Glomerular endothelial cell (primary cell): ENCODE data around the gene IP6K2. TPM values are rescaled to one million over a fixed set of nuclear protein-coding genes. Genes with fewer than 3 reads are reported as not detected.

ENCODE experiments used
- DNase-seq: peaks from one replicate; pipeline ENCODE4 v3.0.0-alpha.2; 2011; ENCODE audit warnings: low read depth, low spot score; ENCODE audit errors: extremely low read depth
- total RNA-seq: library from RNA; depleted of rRNA; stranded (reverse); fragments of >200 nt; gene quantifications from 2 replicates; pipeline ENCODE4 v1.2.3, GENCODE V29; 2015

The IP6K2 gene
- total RNA-seq, 1 donor from 2014 or later = 66.1 TPM

DNA sequence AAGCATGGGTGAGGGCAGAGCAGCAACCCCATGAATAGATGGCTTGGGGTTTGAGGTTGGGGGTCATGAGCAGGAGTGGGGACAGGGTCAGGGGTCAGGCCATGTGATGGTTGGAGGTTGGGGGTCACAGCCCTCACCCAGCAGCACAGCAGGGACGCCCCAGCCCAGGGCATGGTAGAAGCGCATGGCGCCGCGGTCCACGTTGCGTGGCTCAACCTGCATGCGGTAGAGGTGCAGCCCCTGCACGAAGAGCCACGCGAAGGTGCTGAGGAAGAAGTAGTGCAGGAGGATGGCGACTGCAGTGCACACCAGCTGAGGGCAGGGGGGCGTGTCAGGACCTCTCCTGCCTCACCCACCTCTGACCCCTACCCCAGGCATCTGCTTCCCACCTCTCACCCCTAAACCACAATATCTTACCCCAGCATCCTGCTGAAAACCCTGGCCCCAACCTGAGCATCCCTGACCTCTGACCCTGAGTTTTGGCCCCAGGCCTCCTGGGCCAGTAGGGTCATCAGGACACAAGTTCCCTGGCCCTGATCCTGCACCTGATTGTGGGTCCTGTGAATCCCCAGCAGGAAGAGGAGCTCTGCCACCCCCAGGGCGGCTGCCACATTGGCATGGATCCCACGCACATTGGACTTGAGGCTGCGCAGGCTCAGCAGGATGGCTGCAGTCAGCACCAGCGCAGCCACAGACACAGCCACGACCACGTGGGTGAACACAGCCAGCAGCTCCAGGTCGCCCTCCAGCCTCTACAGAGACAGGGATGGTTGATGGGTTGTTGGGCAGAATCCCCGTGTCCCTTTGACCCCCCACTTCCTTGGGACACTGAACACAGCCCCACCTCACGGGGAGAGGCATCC is 71.9 kb downstream of the IP6K2 start:
- DNase-seq = no peak

DNA sequence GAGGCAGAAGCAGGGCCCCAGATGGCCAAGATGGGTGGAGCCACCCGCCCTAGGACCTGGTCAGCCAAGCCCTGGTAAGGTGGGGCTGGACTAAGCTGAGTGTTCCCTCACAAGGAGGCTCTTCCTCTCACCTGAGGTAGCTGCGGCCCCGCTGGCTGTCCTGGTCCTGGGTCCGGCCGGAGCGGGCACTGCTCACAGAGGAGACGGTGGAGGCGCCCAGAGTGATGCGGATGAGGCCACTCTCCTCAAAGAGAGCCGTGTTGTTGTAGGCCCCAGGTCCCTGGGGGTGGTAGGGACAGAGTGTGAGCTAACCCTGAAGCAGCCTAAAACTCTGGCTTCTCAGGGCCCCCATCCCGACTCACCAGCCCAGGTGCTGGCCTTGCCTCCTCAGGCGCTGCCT is 74.4 kb downstream of the IP6K2 start:
- no peak for DNase-seq

DNA sequence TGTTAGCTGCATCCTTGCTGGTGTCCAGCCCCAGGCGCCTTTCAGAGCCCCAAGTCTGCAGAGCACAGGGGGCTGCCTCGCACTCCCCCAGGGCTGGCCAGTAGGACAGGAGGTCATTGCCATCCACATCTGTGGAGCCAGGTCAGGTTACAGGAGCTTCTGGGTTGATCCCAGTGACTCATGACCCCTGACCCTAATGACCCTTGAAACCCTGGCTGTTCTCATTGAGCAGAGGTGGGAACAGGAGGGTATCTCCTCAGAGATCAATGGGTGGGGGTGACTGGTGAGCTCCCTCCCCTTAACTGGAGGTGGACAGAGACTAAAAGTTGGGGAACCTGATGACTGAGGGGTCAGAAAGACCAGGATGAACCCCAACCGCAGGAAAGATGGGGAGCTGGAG is 75.6 kb downstream of the IP6K2 start:
- no peak for DNase-seq

DNA sequence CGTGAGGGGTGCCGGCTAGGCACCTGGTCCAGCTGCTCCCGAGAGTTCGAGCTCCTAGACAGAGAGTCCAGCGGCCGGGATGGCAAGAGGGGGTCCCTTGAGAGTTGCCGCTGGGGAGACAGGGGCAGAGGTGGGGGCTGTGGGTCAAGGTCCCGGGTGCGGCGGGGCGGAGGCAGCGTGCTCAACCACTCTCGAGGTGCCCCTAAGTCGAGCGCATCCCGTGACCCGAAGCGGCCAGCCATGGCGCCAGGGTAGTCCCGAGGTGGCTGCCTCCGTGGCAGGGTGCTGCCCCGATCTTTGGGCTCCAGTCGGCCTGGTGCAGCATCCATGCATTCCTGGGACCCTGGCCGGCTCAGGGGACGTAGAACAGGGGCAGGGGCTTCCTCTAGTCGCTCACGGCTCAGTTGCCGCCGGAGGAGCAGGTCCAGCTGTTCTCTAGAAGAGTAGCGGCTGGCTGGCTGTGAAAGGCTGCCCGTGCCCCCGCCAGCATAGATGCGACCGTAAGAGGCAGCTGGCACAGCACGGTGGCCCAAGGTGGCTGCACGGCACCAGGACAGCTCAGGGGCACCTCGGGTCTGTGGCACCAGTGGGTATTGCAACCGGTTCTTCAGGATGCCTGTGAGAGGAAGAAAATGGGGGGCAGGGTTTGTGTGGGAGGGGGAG is 76.9 kb downstream of the IP6K2 start:
- no peak for DNase-seq

Other genes starting within 250 kb of the IP6K2 start
- gene SHISA5, start 213.0 kb downstream of the IP6K2 start, total RNA-seq = 297 and 305 TPM in 2 replicates
- gene PFKFB4, start 160.4 kb downstream of the IP6K2 start, total RNA-seq = 6.5 and 10.7 TPM in 2 replicates
- 0.24 and 1.2 TPM in 2 replicates for gene UCN2, start 153.4 kb downstream of the IP6K2 start, total RNA-seq
- gene COL7A1, start 121.9 kb downstream of the IP6K2 start, total RNA-seq = 20.0 and 25.0 TPM in 2 replicates
- 207 and 225 TPM in 2 replicates for gene UQCRC1, start 107.6 kb downstream of the IP6K2 start, total RNA-seq
- gene TMEM89, start 95.5 kb downstream of the IP6K2 start, total RNA-seq = not detected in 2 replicates
- gene SLC26A6, start 81.8 kb downstream of the IP6K2 start, total RNA-seq = 26.4 and 31.1 TPM in 2 replicates
- gene CELSR3, start 54.3 kb downstream of the IP6K2 start, total RNA-seq = 1.1 and 2.2 TPM in 2 replicates
- gene NCKIPSD, start 31.3 kb downstream of the IP6K2 start, total RNA-seq = 18.6 and 34.7 TPM in 2 replicates
- gene PRKAR2A, start 130.7 kb upstream of the IP6K2 start, total RNA-seq = 33.1 and 35.2 TPM in 2 replicates
- gene SLC25A20, start 181.7 kb upstream of the IP6K2 start, total RNA-seq = 13.9 and 17.0 TPM in 2 replicates
- 55.5 and 64.3 TPM in 2 replicates for gene ARIH2, start 201.6 kb upstream of the IP6K2 start, total RNA-seq